EH (cell line): ENCODE results near the gene CCM2L.
A peak's percentile ranks its signal among the peaks of the same experiment; 100 is the strongest.
"Not testable (repeated sequence)": the region's sequence is repeated elsewhere in the genome, so short reads cannot be mapped to it uniquely, and the experiment has no call there.

Source experiments
- DNase-seq: peaks from one replicate; pipeline ENCODE4 v3.0.0-alpha.2; 2015; ENCODE audit warnings: low read depth

CCM2L gene

GRCh38 chr20:32029561-32029960 is 19.3 kb downstream of the CCM2L start:
- DNase-seq: no peak

GRCh38 chr20:32031007-32031958 is 21.0 kb downstream of the CCM2L start:
- peak; percentile 89 for DNase-seq

- DNase-seq: no peak
These were observed 23.1 kb downstream of the CCM2L start for GRCh38 chr20:32033316-32033715.

GRCh38 chr20:32033721-32034120 is 23.5 kb downstream of the CCM2L start:
- DNase-seq: not testable (repeated sequence)

- peak; percentile 46 for DNase-seq
These were observed 24.6 kb downstream of the CCM2L start for GRCh38 chr20:32034581-32035425.

GRCh38 chr20:32035426-32035779 is 25.2 kb downstream of the CCM2L start:
- DNase-seq: no peak

- no peak for DNase-seq
These were observed 26.0 kb downstream of the CCM2L start for GRCh38 chr20:32036252-32036651.

- peak; percentile 44 for DNase-seq
These were observed 26.7 kb downstream of the CCM2L start for GRCh38 chr20:32036716-32037485.

DNA sequence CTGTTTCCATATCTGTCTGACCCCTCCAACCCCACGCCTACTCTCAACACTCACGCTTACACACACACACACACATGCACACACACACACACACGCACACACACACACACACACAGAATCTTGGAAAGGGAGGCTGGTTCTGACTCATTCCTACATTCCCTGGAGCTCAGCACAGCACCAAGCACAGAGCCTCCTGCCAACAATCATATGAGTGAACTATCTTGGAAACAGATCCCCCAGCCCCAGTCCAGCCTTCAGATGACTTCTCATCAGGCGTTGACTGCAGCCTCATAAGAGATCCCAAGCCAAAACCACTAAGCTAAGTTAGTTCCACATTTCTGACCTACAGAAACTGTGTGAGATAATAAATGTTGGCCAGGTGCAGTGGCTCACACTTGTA is 27.7 kb downstream of the CCM2L start:
- peak; percentile 43 for DNase-seq

DNA sequence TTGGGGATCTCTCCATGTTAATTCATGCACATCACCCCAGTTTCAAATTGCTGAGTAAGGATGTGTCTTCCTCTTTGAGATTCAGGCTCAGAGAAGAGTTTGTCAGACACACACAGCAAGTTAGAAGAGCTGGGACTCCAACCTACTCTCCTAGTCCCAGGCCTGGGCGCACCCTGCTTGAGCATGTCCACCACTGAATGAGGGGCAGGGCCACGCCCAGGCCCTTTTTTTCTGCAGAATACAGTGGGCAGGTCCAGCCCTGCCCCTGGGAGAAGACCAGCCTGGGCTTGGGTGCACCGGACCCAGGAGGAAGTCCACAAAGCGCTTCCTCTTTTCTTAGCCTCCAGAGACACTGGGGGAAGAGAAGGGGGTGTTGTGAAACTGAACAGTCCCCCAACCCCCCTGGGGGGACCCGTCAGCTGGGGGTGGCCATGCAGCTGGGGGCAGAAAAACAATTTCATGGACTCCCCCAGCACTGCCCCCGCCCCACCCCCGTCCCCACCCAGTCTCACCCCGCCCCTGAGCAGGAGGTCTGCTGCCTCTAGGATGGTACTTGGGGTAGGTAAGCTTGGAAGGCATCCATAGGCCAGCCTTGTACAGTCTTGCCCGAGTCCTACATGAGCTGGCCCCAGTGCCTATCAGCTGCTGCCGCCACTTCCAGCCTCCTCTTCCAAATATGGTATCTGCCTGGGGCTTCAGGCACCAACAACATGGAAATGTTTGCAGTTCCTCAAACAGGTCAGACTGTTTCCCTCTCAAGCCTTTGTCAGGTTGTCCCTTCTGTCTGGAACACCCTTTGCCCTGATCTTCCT is 30.1 kb downstream of the CCM2L start:
- no peak for DNase-seq

DNA sequence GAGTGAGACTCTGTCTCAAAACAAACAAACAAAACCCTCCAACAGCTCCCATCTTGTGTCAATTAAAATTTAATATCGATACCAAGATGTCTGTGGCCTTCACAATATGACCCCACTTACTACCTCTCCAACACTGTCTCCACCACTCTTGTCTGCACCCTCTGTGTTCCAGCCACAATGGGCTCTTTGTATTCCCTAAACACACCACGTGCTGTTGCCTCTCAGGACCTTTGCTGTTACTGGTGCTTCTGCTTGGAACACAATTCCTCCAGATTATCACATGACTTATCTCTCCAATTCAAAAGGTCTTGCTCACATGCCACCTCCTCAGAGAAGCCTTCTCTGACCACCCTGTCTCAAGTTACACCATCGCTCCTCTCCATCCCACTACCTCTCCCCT is 35.8 kb downstream of the CCM2L start:
- DNase-seq: no peak

DNA sequence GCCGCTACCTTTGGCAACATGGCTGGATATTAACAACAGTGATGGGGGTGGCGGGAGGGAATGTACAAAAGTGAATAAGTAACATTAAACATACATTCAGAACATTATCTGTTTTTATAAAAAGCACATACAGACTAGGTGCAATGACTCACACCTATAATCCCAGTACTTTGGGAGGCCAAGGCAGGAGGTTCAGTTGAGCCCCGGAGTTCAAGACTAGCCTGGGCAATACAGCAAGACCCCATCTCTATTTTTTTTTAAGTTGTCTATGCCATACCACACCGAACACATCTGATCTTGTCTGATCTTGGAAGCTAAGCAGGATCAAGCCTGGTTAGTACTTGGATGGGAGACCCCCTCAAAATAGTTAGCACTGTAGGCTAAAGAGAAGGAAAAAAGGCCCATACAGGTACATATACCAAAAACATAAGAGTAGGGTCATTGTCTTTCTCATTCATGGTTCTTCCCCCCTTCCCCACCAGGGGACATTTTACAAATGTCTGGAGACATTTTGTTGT is 40.1 kb downstream of the CCM2L start:
- no peak for DNase-seq

GRCh38 chr20:32050851-32051556 is 40.8 kb downstream of the CCM2L start:
- no peak for DNase-seq

GRCh38 chr20:32051720-32052089 is 41.5 kb downstream of the CCM2L start:
- DNase-seq: no peak

DNA sequence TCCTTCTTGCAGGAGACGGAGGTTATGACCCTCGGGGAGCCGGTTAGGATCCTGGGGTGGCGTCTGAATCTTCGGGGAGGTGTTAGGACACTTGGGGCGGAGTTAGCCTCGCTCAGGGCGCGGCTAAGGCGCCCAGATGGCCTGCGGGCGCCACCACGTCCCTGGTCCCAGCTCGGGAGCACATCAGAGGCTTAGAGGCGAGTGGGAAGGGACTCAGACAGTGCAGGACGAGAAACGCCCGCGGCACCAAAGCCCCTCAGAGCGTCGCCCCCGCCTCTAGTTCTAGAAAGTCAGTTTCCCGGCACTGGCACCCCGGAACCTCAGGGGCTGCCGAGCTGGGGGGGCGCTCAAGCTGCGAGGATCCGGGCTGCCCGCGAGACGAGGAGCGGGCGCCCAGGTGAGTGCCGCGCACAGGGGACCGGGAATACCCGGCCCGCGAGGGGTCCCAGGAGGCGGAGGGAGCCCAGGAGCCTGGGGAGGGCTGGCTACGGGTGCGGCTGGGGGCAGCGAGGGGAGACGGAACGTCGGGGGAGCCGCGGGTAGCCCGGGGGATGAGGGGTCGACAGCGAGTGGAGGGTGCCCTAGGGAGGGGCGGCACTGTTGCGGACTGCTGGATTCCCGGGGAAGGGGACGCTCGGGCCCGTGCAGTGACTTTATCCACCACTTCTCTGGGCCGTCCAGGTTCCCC is 42.0 kb downstream of the CCM2L start, which contains the start of gene HCK:
Gene HCK, plus strand, starts transcription at position 153 of the 688 bp plus-strand sequence.
- no peak for DNase-seq

GRCh38 chr20:32052778-32053362 is 42.6 kb downstream of the CCM2L start:
- no peak for DNase-seq

- DNase-seq: no peak
These were observed 43.4 kb downstream of the CCM2L start for GRCh38 chr20:32053648-32054047.

DNA sequence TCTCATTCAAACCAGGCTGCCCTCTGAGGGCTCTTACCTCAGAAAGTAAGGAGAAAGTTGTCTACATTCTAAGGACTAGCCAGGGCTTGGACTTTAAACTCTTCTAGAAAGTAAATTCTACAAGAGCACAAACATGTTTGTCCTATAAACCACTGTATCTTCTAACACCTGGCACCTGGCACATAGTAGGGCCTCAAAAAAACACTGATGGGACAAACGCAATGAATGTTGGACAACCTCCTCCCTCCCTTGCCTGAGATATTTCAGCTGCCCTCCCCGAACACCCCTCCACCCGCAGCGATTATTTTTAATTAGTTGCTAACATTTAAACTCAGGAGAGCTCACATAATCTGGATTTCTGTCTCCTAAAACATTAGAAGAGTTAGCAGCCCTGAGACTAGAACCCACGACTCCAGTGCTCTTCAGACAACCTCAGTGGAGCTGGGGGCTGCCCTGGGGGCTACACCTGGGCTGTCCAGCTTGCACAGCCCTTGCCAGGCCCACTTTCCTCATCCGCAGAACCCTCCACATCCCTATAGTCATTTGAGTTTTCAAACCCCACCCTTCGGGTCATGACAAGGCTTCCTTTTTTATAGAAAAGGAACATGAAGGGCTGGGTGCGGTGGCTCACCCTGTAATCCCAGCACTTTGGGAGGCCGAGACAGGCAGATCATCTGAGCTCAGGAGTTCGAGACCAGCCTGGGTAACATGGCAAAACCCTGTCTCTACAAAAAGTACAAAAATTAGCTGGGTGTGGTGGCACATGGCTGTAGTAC is 46.7 kb downstream of the CCM2L start:
- no peak for DNase-seq
